OCI-LY1 (cell line): ENCODE data around the gene ETNK2.

Source experiments
- H2AFZ ChIP-seq: fragments of 200-600 bp; sonication (generic), shearing (Covaris generic); 2 replicates; pipeline ENCODE4 v1.6.0; 2014; ENCODE audit warnings: antibody characterized with exemption, mild to moderate bottlenecking, low read length
- H3F3A ChIP-seq: fragments of 200-600 bp; sonication (generic), shearing (Covaris generic); 2 replicates; pipeline ENCODE4 v1.6.0; 2014; ENCODE audit warnings: mild to moderate bottlenecking, antibody characterized with exemption, low read length, moderate library complexity; ENCODE audit not compliant: insufficient read depth
- H3K27ac ChIP-seq: fragments of 200-600 bp; sonication (generic); 2 replicates; pipeline ENCODE4 v1.5.1; 2014; ENCODE audit warnings: low read length, mixed run types, mild to moderate bottlenecking, low read depth; ENCODE audit not compliant: poor library complexity, severe bottlenecking
- H3K27me3 ChIP-seq: fragments of 200-600 bp; sonication (generic); 2 replicates; pipeline ENCODE4 v1.6.0; 2014; ENCODE audit warnings: antibody characterized with exemption, mild to moderate bottlenecking, low read length, moderate library complexity; ENCODE audit not compliant: insufficient read depth
- H3K36me3 ChIP-seq: fragments of 200-600 bp; sonication (generic); 2 replicates; pipeline ENCODE4 v1.6.1; 2014; ENCODE audit warnings: mild to moderate bottlenecking, antibody characterized with exemption, low read length, moderate library complexity, mixed read lengths; ENCODE audit not compliant: insufficient read depth
- H3K4me1 ChIP-seq: fragments of 200-600 bp; sonication (generic); 2 replicates; pipeline ENCODE4 v1.5.1; 2014; ENCODE audit warnings: mild to moderate bottlenecking, low read length, moderate library complexity; ENCODE audit not compliant: insufficient read depth, severe bottlenecking
- H3K4me2 ChIP-seq: fragments of 200-600 bp; sonication (generic), shearing (Covaris generic); 2 replicates; pipeline ENCODE4 v1.6.1; 2014; ENCODE audit warnings: low read length
- H3K4me3 ChIP-seq: fragments of 200-600 bp; sonication (generic); 2 replicates; pipeline ENCODE4 v1.5.1; 2014; ENCODE audit warnings: low read length, low read depth, mild to moderate bottlenecking, mixed read lengths; ENCODE audit not compliant: poor library complexity, severe bottlenecking
- H3K79me2 ChIP-seq: fragments of 200-600 bp; shearing (Covaris generic); 2 replicates; pipeline ENCODE4 v1.6.1; 2016; ENCODE audit warnings: mixed run types, low read length, mixed read lengths; ENCODE audit not compliant: insufficient read depth
- H3K9ac ChIP-seq: fragments of 200-600 bp; sonication (generic), shearing (Covaris generic); 2 replicates; pipeline ENCODE4 v1.6.1; 2014; ENCODE audit warnings: mild to moderate bottlenecking, low read length, mixed read lengths
- H3K9me2 ChIP-seq: fragments of 200-600 bp; sonication (generic), shearing (Covaris generic); 2 replicates; pipeline ENCODE4 v1.6.1; 2014; ENCODE audit warnings: low read depth, mild to moderate bottlenecking, low read length, mixed read lengths
- H3K9me3 ChIP-seq: fragments of 200-600 bp; shearing (Covaris generic); 2 replicates; pipeline ENCODE4 v1.6.1; 2014; ENCODE audit warnings: low read length, mixed read lengths
- H4K20me1 ChIP-seq: fragments of 200-600 bp; sonication (generic), shearing (Covaris generic); 2 replicates; pipeline ENCODE4 v1.6.0; 2016; ENCODE audit warnings: mild to moderate bottlenecking, low read length; ENCODE audit not compliant: insufficient read depth
- EZH2 ChIP-seq: fragments of 200-600 bp; sonication (generic), shearing (Covaris generic); IDR thresholded peaks from 2 replicates; pipeline ENCODE4 v1.8.0; 2017; ENCODE audit warnings: borderline replicate concordance, mixed run types, mild to moderate bottlenecking, antibody characterized with exemption, low read length, moderate library complexity, mixed read lengths
- TF ChIP-seq, protein P1 (sequence below): fragments of 200-600 bp; sonication (generic), shearing (Covaris generic); IDR thresholded peaks from 2 replicates; pipeline ENCODE4 v1.5.1; 2017; ENCODE audit warnings: mild to moderate bottlenecking, antibody characterized with exemption, low read length, moderate library complexity, mixed read lengths

Gene ETNK2

DNA sequence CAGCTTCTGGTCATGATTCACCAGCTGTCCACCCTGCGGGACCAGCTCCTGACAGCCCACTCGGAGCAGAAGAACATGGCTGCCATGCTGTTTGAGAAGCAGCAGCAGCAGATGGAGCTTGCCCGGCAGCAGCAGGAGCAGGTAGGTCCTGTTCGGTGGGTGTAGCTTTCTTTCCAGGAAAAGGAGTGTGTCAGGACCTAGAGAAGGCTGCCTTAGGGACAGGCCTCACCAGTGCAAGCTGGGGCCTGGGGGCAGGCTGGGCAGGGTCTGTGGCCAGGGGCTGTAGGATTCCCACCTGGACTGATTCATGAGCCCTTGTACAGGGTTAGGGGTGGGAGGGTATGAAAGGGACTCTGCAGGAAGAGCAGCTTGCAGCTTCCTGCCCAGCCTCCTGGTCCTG is 35.3 kb downstream of the ETNK2 start:
- H3K4me3 ChIP-seq, result no peak overlapping the region
- no peaks in the 10 kb centered on the region for H3K9me3 ChIP-seq
- H2AFZ ChIP-seq, result no peak overlapping the region
- H3F3A ChIP-seq, result no peaks in the 10 kb centered on the region
- H3K27ac ChIP-seq, result no peak overlapping the region
- H3K27me3 ChIP-seq, result no peaks in the 10 kb centered on the region
- no peaks in the 10 kb centered on the region for H3K9me2 ChIP-seq
- H3K4me1 ChIP-seq, result no peaks in the 10 kb centered on the region
- no peak overlapping the region for H3K4me2 ChIP-seq
- H4K20me1 ChIP-seq, result no peaks in the 10 kb centered on the region
- TF ChIP-seq EZH2, result no peak
- TF ChIP-seq, protein P1, sequence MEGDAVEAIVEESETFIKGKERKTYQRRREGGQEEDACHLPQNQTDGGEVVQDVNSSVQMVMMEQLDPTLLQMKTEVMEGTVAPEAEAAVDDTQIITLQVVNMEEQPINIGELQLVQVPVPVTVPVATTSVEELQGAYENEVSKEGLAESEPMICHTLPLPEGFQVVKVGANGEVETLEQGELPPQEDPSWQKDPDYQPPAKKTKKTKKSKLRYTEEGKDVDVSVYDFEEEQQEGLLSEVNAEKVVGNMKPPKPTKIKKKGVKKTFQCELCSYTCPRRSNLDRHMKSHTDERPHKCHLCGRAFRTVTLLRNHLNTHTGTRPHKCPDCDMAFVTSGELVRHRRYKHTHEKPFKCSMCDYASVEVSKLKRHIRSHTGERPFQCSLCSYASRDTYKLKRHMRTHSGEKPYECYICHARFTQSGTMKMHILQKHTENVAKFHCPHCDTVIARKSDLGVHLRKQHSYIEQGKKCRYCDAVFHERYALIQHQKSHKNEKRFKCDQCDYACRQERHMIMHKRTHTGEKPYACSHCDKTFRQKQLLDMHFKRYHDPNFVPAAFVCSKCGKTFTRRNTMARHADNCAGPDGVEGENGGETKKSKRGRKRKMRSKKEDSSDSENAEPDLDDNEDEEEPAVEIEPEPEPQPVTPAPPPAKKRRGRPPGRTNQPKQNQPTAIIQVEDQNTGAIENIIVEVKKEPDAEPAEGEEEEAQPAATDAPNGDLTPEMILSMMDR, result no peak
- H3K9ac ChIP-seq, result no peak overlapping the region
- no peaks in the 10 kb centered on the region for H3K79me2 ChIP-seq
- H3K36me3 ChIP-seq, result no peaks in the 10 kb centered on the region

DNA sequence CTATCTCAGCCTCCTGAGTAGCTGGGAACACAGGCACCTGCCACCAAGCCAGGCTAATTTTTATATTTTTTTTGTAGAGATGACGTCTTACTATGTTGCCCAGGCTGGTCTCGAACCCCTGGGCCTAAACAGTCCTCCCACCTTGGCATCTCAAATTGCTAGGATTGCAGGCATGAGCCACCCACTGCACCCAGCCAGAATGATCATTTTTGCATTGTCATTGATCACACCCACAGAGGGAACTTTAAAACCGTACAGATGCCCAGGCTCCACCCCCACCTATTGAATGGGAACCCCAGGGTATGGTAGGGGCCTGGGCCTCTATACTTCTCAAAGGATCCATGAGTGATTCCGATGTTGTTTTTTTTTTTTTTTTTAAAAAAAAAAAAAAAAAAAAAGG is 36.7 kb downstream of the ETNK2 start:
- Histone ChIP-seq H3K27me3 (no peaks in the 10 kb centered on the region), H3F3A (no peaks in the 10 kb centered on the region), H3K9me2 (no peaks in the 10 kb centered on the region), H3K9me3 (no peaks in the 10 kb centered on the region), H3K4me1 (no peaks in the 10 kb centered on the region), H3K4me2 (no peak overlapping the region), H3K79me2 (no peaks in the 10 kb centered on the region), H4K20me1 (no peaks in the 10 kb centered on the region), H3K27ac (no peak overlapping the region), H2AFZ (no peak overlapping the region), H3K4me3 (no peak overlapping the region), H3K9ac (no peak overlapping the region), H3K36me3 (no peaks in the 10 kb centered on the region)
- TF ChIP-seq, protein P1, result no peak
- TF ChIP-seq EZH2, result no peak

DNA sequence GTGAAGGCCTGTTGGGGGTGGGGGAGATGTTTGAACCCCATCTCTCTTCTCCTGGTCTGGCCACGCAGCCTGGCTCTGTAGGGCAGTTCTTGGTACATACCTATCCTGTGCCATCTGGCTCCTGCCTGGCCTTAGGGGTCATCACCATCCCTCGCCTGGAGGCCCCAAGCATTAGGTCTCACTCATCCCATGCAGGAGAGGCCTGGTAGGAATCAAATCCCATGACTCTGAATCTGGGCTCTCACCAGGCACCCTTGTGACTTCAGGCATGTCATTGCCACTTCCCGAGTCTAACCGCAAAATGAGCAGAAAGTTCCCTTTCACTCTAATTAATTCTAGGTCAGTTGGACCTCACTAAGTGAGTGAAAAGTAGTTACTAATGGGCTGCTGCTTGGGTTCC is 37.2 kb downstream of the ETNK2 start:
- Histone ChIP-seq H4K20me1 (no peaks in the 10 kb centered on the region), H3F3A (no peaks in the 10 kb centered on the region), H3K27me3 (no peaks in the 10 kb centered on the region), H3K36me3 (no peaks in the 10 kb centered on the region), H3K27ac (no peak overlapping the region), H3K4me3 (no peak overlapping the region), H3K4me1 (no peaks in the 10 kb centered on the region), H3K9ac (no peak overlapping the region), H3K79me2 (no peaks in the 10 kb centered on the region), H3K9me3 (no peaks in the 10 kb centered on the region), H3K4me2 (no peak overlapping the region), H2AFZ (no peak overlapping the region), H3K9me2 (no peaks in the 10 kb centered on the region)
- TF ChIP-seq, protein P1, result no peak
- TF ChIP-seq EZH2, result no peak
